Adipocyte (in vitro differentiated cells): ENCODE data around the gene CMTM2.
A peak's percentile ranks its signal among the peaks of the same experiment; 100 is the strongest.
"Not testable (repeated sequence)": the region's sequence is repeated elsewhere in the genome, so short reads cannot be mapped to it uniquely, and the experiment has no call there.

ENCODE experiments used
- DNase-seq: peaks from one replicate; pipeline ENCODE4 v3.0.0-alpha.2; 2015; ENCODE audit warnings: low read depth
- H3K27me3 ChIP-seq: replicated peaks from 2 replicates; pipeline ENCODE4 v1.7.0; 2013; ENCODE audit warnings: mild to moderate bottlenecking, low read length, moderate library complexity; ENCODE audit not compliant: control insufficient read depth, insufficient read depth
- H3K36me3 ChIP-seq: 2 replicates; pipeline ENCODE4 v1.7.0; 2013; ENCODE audit warnings: low read length, mild to moderate bottlenecking, moderate library complexity; ENCODE audit not compliant: control insufficient read depth, insufficient read depth, severe bottlenecking
- H3K4me1 ChIP-seq: 2 replicates; pipeline ENCODE4 v1.7.0; 2013; ENCODE audit warnings: mild to moderate bottlenecking, low read length, moderate library complexity; ENCODE audit not compliant: control insufficient read depth, insufficient read depth
- H3K4me3 ChIP-seq: 2 replicates; pipeline ENCODE4 v1.7.0; 2013; ENCODE audit warnings: mild to moderate bottlenecking, low read length, moderate library complexity
- H3K9ac ChIP-seq: 2 replicates; pipeline ENCODE4 v1.7.0; 2013; ENCODE audit warnings: mild to moderate bottlenecking, low read length, moderate library complexity
- H3K9me3 ChIP-seq: 2 replicates; pipeline ENCODE4 v1.7.0; 2013; ENCODE audit warnings: mild to moderate bottlenecking, low read length, moderate library complexity; ENCODE audit not compliant: control insufficient read depth

Gene CMTM2

DNA sequence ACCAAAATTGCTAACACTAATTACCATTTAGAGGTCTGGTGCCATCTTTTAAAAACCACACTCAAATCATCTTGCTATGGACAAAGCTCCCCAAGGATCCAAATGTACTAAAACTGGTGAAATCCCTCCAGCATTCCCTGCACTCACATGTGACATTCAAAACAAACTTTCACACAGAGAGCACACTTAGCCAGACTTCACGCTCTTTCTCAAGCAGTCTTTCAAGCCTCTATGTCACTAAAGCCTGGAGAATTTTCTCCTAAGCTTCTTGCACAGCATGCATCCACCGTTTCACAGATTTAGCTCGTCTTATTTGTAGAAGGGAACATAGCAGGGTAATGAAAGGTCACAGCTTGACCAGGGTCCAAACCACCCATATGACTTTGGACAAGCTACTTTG is 44.5 kb downstream of the CMTM2 start:
- Histone ChIP-seq H3K4me1 (peaks cover 54% of the 10 kb centered on the region), H3K36me3 (no peaks in the 10 kb centered on the region), H3K9ac (peak overlapping the region; percentile 60), H3K9me3 (no peaks in the 10 kb centered on the region), H3K27me3 (no peaks in the 10 kb centered on the region), H3K4me3 (no peak overlapping the region)
- no peak for DNase-seq

DNA sequence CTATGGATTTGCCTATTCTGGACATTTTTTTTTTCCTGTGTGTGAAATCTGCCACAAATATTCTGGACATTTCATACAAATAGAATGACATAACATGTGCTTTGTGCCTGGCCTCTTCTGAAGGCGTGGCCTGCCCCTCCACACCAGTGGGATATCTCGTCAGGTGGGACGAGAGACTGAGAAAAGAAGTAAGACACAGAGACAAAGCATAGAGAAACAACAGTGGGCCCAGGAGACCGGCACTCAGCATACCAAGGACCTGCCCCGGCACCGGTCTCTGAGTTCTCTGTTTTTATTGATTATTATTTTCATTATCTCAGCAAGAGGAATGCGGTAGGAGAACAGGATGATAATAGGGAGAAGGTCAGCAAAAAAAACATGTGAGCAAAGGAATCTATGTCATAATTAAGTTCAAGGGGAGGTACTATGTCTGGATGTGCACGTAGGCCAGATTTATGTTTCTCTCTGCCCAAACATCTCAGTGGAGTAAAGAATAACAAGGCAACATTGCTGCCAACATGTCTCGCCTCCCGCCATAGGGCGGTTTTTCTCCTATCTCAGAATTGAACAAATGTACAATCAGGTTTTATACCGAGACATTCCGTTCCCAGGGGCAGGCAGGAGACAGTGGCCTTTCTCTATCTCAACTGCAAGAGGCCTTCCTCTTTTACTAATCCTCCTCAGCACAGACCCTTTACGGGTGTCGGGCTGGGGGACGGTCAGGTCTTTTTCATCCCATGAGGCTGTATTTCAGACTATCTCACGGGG is 48.5 kb downstream of the CMTM2 start:
- H3K4me3 ChIP-seq, H3K9me3 ChIP-seq: not testable (repeated sequence)

DNA sequence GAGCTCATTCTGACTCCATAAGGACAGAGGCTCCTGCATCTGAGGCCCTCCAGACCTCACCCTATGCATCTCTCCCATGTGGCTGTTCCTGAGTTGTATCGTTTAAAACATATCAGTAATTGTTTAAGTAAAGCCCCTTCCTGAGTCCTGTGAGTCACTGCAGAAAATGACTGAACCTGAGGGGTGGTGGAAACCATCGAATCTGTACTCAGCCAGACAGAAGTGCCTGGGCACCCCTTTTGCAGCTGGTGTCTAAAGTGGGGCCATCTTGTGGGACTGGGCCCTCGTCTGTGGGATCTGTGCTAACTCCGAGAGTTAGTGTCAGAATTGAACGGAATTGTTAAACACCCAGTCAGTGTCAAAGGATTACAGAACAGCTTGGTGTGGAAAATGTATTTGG is 50.6 kb downstream of the CMTM2 start:
- H3K4me3 ChIP-seq: no peak overlapping the region
- no peak overlapping the region for H3K9ac ChIP-seq
- H3K36me3 ChIP-seq: no peaks in the 10 kb centered on the region
- no peaks in the 10 kb centered on the region for H3K4me1 ChIP-seq
- no peaks in the 10 kb centered on the region for H3K27me3 ChIP-seq
- H3K9me3 ChIP-seq: no peaks in the 10 kb centered on the region
- DNase-seq: no peak

More for the DNA sequence above, 48.5 kb downstream of the CMTM2 start:
- not testable (repeated sequence) for H3K27me3 ChIP-seq, H3K36me3 ChIP-seq, DNase-seq, H3K9ac ChIP-seq
- H3K4me1 ChIP-seq: peaks cover 16% of the 10 kb centered on the region

- not testable (repeated sequence) for DNase-seq, H3K9me3 ChIP-seq, H3K4me1 ChIP-seq, H3K27me3 ChIP-seq, H3K36me3 ChIP-seq, H3K4me3 ChIP-seq, H3K9ac ChIP-seq
Observed at GRCh38 chr16:66630561-66631260, 51.4 kb downstream of the CMTM2 start.

DNA sequence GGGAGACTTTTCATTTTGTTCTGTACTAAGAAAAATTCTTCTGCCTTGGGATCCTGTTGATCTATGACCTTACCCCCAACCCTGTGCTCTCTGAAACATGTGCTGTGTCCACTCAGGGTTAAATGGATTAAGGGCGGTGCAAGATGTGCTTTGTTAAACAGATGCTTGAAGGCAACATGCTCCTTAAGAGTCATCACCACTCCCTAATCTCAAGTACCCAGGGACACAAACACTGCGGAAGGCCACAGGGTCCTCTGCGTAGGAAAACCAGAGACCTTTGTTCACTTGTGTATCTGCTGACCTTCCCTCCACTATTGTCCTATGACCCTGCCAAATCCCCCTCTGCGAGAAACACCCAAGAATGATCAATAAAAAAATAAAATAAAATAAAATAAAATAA is 52.3 kb downstream of the CMTM2 start:
- not testable (repeated sequence) for DNase-seq, H3K9me3 ChIP-seq, H3K27me3 ChIP-seq, H3K9ac ChIP-seq, H3K4me1 ChIP-seq, H3K36me3 ChIP-seq, H3K4me3 ChIP-seq

- H3K9ac ChIP-seq: no peak overlapping the region
- peaks cover 17% of the 10 kb centered on the region for H3K4me1 ChIP-seq
- DNase-seq: no peak
Observed at GRCh38 chr16:66634527-66635196, 55.4 kb downstream of the CMTM2 start.

DNA sequence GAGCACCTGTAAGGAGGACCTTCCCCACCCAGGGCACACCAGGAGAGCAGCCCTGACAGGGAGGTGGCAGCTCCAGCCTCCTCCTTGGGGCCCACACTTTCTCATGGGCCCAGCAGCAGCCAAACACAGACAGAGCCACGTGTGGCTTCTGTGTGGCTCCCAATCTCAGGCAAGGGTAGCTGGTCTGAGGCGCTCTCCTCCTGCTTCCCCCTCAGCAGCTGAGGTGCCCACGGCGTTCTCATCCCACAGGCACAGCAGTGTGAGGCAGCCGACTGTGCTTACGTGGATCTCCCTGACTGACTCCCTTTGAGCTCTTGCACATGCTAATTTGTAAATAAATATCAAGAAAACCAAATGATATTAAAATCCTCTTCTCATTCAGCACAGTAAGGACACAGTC is 56.1 kb downstream of the CMTM2 start:
- no peak for DNase-seq
- no peaks in the 10 kb centered on the region for H3K36me3 ChIP-seq
- H3K27me3 ChIP-seq: no peaks in the 10 kb centered on the region
- H3K9ac ChIP-seq: no peak overlapping the region
- peaks cover 18% of the 10 kb centered on the region for H3K4me1 ChIP-seq
- H3K4me3 ChIP-seq: no peak overlapping the region
- no peaks in the 10 kb centered on the region for H3K9me3 ChIP-seq

More at GRCh38 chr16:66634527-66635196, 55.4 kb downstream of the CMTM2 start:
- H3K9me3 ChIP-seq: no peaks in the 10 kb centered on the region
- H3K36me3 ChIP-seq: no peaks in the 10 kb centered on the region
- no peak overlapping the region for H3K4me3 ChIP-seq
- no peaks in the 10 kb centered on the region for H3K27me3 ChIP-seq

GRCh38 chr16:66636199-66636598 is 56.9 kb downstream of the CMTM2 start:
- Histone ChIP-seq H3K36me3 (no peaks in the 10 kb centered on the region), H3K9me3 (no peaks in the 10 kb centered on the region), H3K4me1 (peaks cover 18% of the 10 kb centered on the region), H3K9ac (no peak overlapping the region), H3K27me3 (no peaks in the 10 kb centered on the region), H3K4me3 (no peak overlapping the region)
- DNase-seq: no peak

- H3K4me1 ChIP-seq: peaks cover 18% of the 10 kb centered on the region
- H3K9ac ChIP-seq: no peak overlapping the region
- H3K36me3 ChIP-seq: no peaks in the 10 kb centered on the region
- no peaks in the 10 kb centered on the region for H3K9me3 ChIP-seq
- no peaks in the 10 kb centered on the region for H3K27me3 ChIP-seq
- no peak overlapping the region for H3K4me3 ChIP-seq
- DNase-seq: no peak
Observed at GRCh38 chr16:66637806-66638205, 58.5 kb downstream of the CMTM2 start.
